H1 (cell line): Measurements from ENCODE around the gene CNRIP1. TPM values are rescaled to one million over a fixed set of nuclear protein-coding genes. Genes with fewer than 3 reads are reported as not detected.

Experiments
- CTCF ChIA-PET: fragments of 300-600 bp; sonication (Branson Sonifier 250); formaldehyde crosslinking; loops from one replicate; lab custom pipeline; 2021; ENCODE audit not compliant: partially characterized antibody; lab: Charles Lee
- POLR2A ChIA-PET: fragments of 300-600 bp; sonication (Branson Sonifier 250); formaldehyde crosslinking; loops from one replicate; lab custom pipeline; 2021; ENCODE audit warnings: inconsistent platforms; ENCODE audit not compliant: partially characterized antibody; lab: Charles Lee
- DNase-seq, 2 experiments: peaks; one replicate each; pipeline versions ENCODE4 v3.0.0 to v3.0.0-alpha.2; 2010 to 2022; ENCODE audit warnings: low spot score in 2 of 2, low read depth in 1 of 2, mixed read lengths in 1 of 2
- FAIRE-seq: peaks from 2 replicates; lab custom pipeline; 2011; peaks lifted over from hg19 to GRCh38; lab: Jason Lieb, UNC
- H2AFZ ChIP-seq: 2 replicates; pipeline ENCODE4 v1.8.1; 2012; ENCODE audit warnings: low read length, inconsistent platforms
- H2AK5ac ChIP-seq: 2 replicates; pipeline ENCODE4 v1.6.1; 2013; ENCODE audit warnings: low read depth, low read length
- H2BK120ac ChIP-seq: replicated peaks from 2 replicates; pipeline ENCODE3; 2013; ENCODE audit warnings: low read depth, low read length, inconsistent platforms
- H2BK12ac ChIP-seq: 2 replicates; pipeline ENCODE4 v1.6.1; 2013; ENCODE audit warnings: low read depth, low read length
- H2BK15ac ChIP-seq: 2 replicates; pipeline ENCODE4 v1.6.1; 2013; ENCODE audit warnings: low read length
- H2BK20ac ChIP-seq: 2 replicates; pipeline ENCODE4 v1.6.1; 2013; ENCODE audit warnings: low read length
- H2BK5ac ChIP-seq: 2 replicates; pipeline ENCODE4 v1.6.1; 2013; ENCODE audit warnings: low read depth, low read length
- H3K14ac ChIP-seq: 2 replicates; pipeline ENCODE4 v1.6.1; 2013; ENCODE audit warnings: inconsistent platforms; ENCODE audit not compliant: insufficient read length
- H3K18ac ChIP-seq: 2 replicates; pipeline ENCODE4 v1.6.1; 2013; ENCODE audit warnings: low read length; ENCODE audit errors: extremely low read depth
- H3K23ac ChIP-seq: 2 replicates; pipeline ENCODE4 v1.6.1; 2013; ENCODE audit warnings: inconsistent platforms; ENCODE audit not compliant: insufficient read length
- H3K23me2 ChIP-seq: 2 replicates; pipeline ENCODE4 v1.6.1; 2013; ENCODE audit warnings: low read depth, low read length
- H3K27ac ChIP-seq: 2 replicates; pipeline ENCODE4 v1.6.1; 2011; ENCODE audit warnings: low read depth, low read length, inconsistent platforms
- H3K27me3 ChIP-seq, 4 experiments: replicated peaks in 1 of 4; 1 replicate in 1 of 4; 2 replicates in 3 of 4; pipeline versions ENCODE4 v1.6.1 to v1.8.1; 2011 to 2013; ENCODE audit warnings: low read length in 3 of 4, mild to moderate bottlenecking in 3 of 4, inconsistent platforms in 2 of 4, mixed read lengths in 2 of 4, moderate library complexity in 1 of 4; ENCODE audit not compliant: control insufficient read depth in 3 of 4, insufficient read depth in 3 of 4; ENCODE audit errors: extremely low read depth in 1 of 4
- H3K36me3 ChIP-seq, 4 experiments: 2 replicates each; pipeline versions ENCODE4 v1.6.1 to v1.8.1; 2011 to 2013; ENCODE audit warnings: mild to moderate bottlenecking in 4 of 4, low read length in 3 of 4, moderate library complexity in 2 of 4, control low read depth in 1 of 4, inconsistent platforms in 1 of 4; ENCODE audit not compliant: insufficient read depth in 4 of 4, control insufficient read depth in 2 of 4
- H3K4ac ChIP-seq: replicated peaks from 2 replicates; pipeline ENCODE3; 2013; ENCODE audit warnings: low read length, low read depth, mixed read lengths, inconsistent platforms; ENCODE audit not compliant: insufficient read length
- H3K4me1 ChIP-seq, 4 experiments: replicated peaks in 1 of 4; 1 replicate in 1 of 4; 2 replicates in 3 of 4; pipeline versions ENCODE4 v1.6.1 to v1.8.1; 2011 to 2013; ENCODE audit warnings: low read length in 3 of 4, inconsistent platforms in 2 of 4, mixed read lengths in 1 of 4; ENCODE audit not compliant: insufficient read depth in 4 of 4, control insufficient read depth in 3 of 4
- H3K4me2 ChIP-seq, 2 experiments: 2 replicates each; pipeline versions ENCODE4 v1.6.1 to v1.8.1; 2011 to 2013; ENCODE audit warnings: low read depth in 2 of 2, low read length in 2 of 2, control low read depth in 1 of 2, inconsistent platforms in 1 of 2, mild to moderate bottlenecking in 1 of 2; ENCODE audit not compliant: insufficient read depth in 1 of 2
- H3K4me3 ChIP-seq, 4 experiments: fragments of 200-600, 300-600 bp in 1 of 4; sonication (generic), shearing (Covaris generic), sonication (Bioruptor Twin) in 1 of 4; 2 replicates each; pipeline versions ENCODE4 v1.5.1 to v1.8.1; 2011 to 2016; ENCODE audit warnings: low read length in 4 of 4, low read depth in 3 of 4, control low read depth in 2 of 4, inconsistent platforms in 2 of 4, mild to moderate bottlenecking in 2 of 4, mixed read lengths in 1 of 4, moderate library complexity in 1 of 4; ENCODE audit not compliant: insufficient read depth in 2 of 4; ENCODE audit errors: extremely low read depth in 1 of 4
- H3K56ac ChIP-seq: replicated peaks from 2 replicates; pipeline ENCODE3; 2013; ENCODE audit warnings: low read depth, mild to moderate bottlenecking, mixed read lengths, low read length, inconsistent platforms; ENCODE audit not compliant: insufficient read length
- H3K79me1 ChIP-seq: 2 replicates; pipeline ENCODE4 v1.6.1; 2013; ENCODE audit warnings: low read depth, low read length, control low read depth
- H3K79me2 ChIP-seq, 2 experiments: 2 replicates each; pipeline versions ENCODE4 v1.6.1 to v1.8.1; 2012 to 2013; ENCODE audit warnings: low read length in 2 of 2, mild to moderate bottlenecking in 2 of 2, inconsistent platforms in 1 of 2; ENCODE audit not compliant: insufficient read depth in 2 of 2, control insufficient read depth in 1 of 2
- H3K9ac ChIP-seq, 4 experiments: replicated peaks in 1 of 4; 1 replicate in 1 of 4; 2 replicates in 3 of 4; pipeline versions ENCODE4 v1.6.1 to v1.8.1; 2011 to 2013; ENCODE audit warnings: low read depth in 3 of 4, low read length in 3 of 4, control low read depth in 2 of 4, mild to moderate bottlenecking in 2 of 4, moderate library complexity in 2 of 4, inconsistent platforms in 1 of 4; ENCODE audit errors: extremely low read depth in 1 of 4
- H3K9me3 ChIP-seq, 2 experiments: 2 replicates each; pipeline versions ENCODE4 v1.6.1 to v1.8.1; 2012 to 2013; ENCODE audit warnings: mild to moderate bottlenecking in 2 of 2, moderate library complexity in 2 of 2, control low read depth in 1 of 2, inconsistent platforms in 1 of 2, low read depth in 1 of 2, low read length in 1 of 2, mixed read lengths in 1 of 2; ENCODE audit not compliant: insufficient read depth in 2 of 2
- H4K20me1 ChIP-seq, 2 experiments: replicated peaks in 1 of 2; 2 replicates each; pipeline versions ENCODE3 to v1.8.1; 2011 to 2013; ENCODE audit warnings: inconsistent platforms in 2 of 2, low read length in 2 of 2, mild to moderate bottlenecking in 1 of 2; ENCODE audit not compliant: insufficient read depth in 2 of 2, control insufficient read depth in 1 of 2
- H4K5ac ChIP-seq: 2 replicates; pipeline ENCODE4 v1.6.1; 2013; ENCODE audit warnings: low read length, low read depth, mixed read lengths, inconsistent platforms; ENCODE audit not compliant: insufficient read length
- H4K8ac ChIP-seq: 2 replicates; pipeline ENCODE4 v1.8.0; 2013; ENCODE audit warnings: mild to moderate bottlenecking, moderate library complexity, low read length, inconsistent platforms; ENCODE audit not compliant: insufficient read depth; ENCODE audit errors: extremely low read depth
- H4K91ac ChIP-seq: replicated peaks from 2 replicates; pipeline ENCODE3; 2013; ENCODE audit warnings: low read length, mixed read lengths, inconsistent platforms; ENCODE audit not compliant: insufficient read length
- ASH2L ChIP-seq: fragments of 200-600, 300-600 bp; sonication (generic); IDR thresholded peaks from one replicate; pipeline ENCODE4 v1.7.1; 2017; ENCODE audit warnings: low read length
- EZH2 ChIP-seq: fragments of 200-600 bp; sonication (generic); IDR thresholded peaks from 2 replicates; pipeline ENCODE4 v1.7.1; 2012; ENCODE audit warnings: low read depth, mild to moderate bottlenecking, moderate library complexity, low read length, inconsistent platforms; ENCODE audit not compliant: severe bottlenecking
- KDM1A ChIP-seq: fragments of 200-600, 300-600 bp; sonication (generic); IDR thresholded peaks from 2 replicates; pipeline ENCODE4 v1.7.1; 2016; ENCODE audit warnings: mild to moderate bottlenecking, low read length, borderline replicate concordance
- KDM4A ChIP-seq: IDR thresholded peaks from one replicate; pipeline ENCODE4 v1.7.1; 2012; ENCODE audit warnings: low read depth, mild to moderate bottlenecking, moderate library complexity, low read length, inconsistent platforms; ENCODE audit not compliant: severe bottlenecking
- POLR2AphosphoS5 ChIP-seq: IDR thresholded peaks from 2 replicates; pipeline ENCODE4 v1.6.1; 2011; ENCODE audit warnings: low read depth, low read length
- RBBP5 ChIP-seq: IDR thresholded peaks from 2 replicates; pipeline ENCODE4 v1.7.1; 2012; ENCODE audit warnings: low read depth, mild to moderate bottlenecking, inconsistent platforms, low read length, moderate library complexity, borderline replicate concordance
- RFX5 ChIP-seq: IDR thresholded peaks from 2 replicates; pipeline ENCODE4 v1.6.1; 2011; ENCODE audit warnings: low read depth, low read length, improper control_type of control experiment, borderline replicate concordance
- YY1 ChIP-seq: IDR thresholded peaks from 2 replicates; pipeline ENCODE4 v1.6.1; 2011; ENCODE audit warnings: low read depth, mild to moderate bottlenecking, low read length
- WGBS, 2 experiments: shearing (Covaris generic) in 1 of 2; methylation state at CpG; one replicate each; pipeline versions ENCODE4 v1.1.6 to v1.1.7; 2013 to 2015; ENCODE audit warnings: low lambda C conversion rate in 2 of 2, mixed read lengths in 2 of 2, inconsistent platforms in 1 of 2, low coverage in 1 of 2, missing lambda C conversion rate in 1 of 2; ENCODE audit not compliant: insufficient replicate concordance in 2 of 2, insufficient coverage in 1 of 2, insufficient read length in 1 of 2; ENCODE audit errors: extremely low coverage in 1 of 2, missing lambda C conversion rate in 1 of 2; 5-methylcytosine and 5-hydroxymethylcytosine counted together
- long read RNA-seq, 2 experiments: library from RNA in 1 of 2; library from capped mRNA in 1 of 2; stranded (forward); transcript quantifications; one replicate each; pipeline ENCODE4 v2.0.0, GENCODE V29; 2021; ENCODE audit warnings: inconsistent platforms in 1 of 2
- polyA minus RNA-seq, 3 experiments: library from RNA; depleted of rRNA, polyadenylated mRNA; stranded (reverse); fragments of >200 nt; gene quantifications; 1 replicate in 2 of 3; 2 replicates in 1 of 3; pipeline ENCODE4 v1.2.3, GENCODE V29; 2011
- polyA plus RNA-seq, 7 experiments: library from polyadenylated mRNA; depleted of rRNA in 3 of 7; stranded (reverse) in 5 of 7; unstranded in 2 of 7; fragments of >200 nt in 5 of 7; fragments of 200-250 nt in 2 of 7; gene quantifications; 1 replicate in 5 of 7; 2 replicates in 1 of 7; 4 replicates in 1 of 7; pipeline versions ENCODE4 v1.2.1 to v1.2.3, GENCODE V29; 2011 to 2013; ENCODE audit warnings: missing spikeins in 2 of 7, mixed read lengths in 2 of 7
- total RNA-seq: library from RNA; stranded (reverse); fragmentation: NEBNext Ultra II Directional; extraction: Animal tissue kit (Norgen Biotek cat#: 25700); gene quantifications from 2 replicates; pipeline ENCODE4 v1.2.1, GENCODE V29; 2021

The CNRIP1 gene, protein sequence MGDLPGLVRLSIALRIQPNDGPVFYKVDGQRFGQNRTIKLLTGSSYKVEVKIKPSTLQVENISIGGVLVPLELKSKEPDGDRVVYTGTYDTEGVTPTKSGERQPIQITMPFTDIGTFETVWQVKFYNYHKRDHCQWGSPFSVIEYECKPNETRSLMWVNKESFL
- total RNA-seq (4.6 and 5.7 TPM in 2 replicates), polyA plus RNA-seq (2011; rRNA removed) (5.0 and 7.0 TPM in 2 replicates), polyA minus RNA-seq (2011; rRNA and poly(A)+ RNA removed) (3.4 and 3.5 TPM in 2 replicates)
- 5.7 TPM for polyA plus RNA-seq (2011; cell fraction: cytosol; rRNA removed)
- 2.4 TPM for polyA plus RNA-seq (2011; cell fraction: nucleus; rRNA removed)
- polyA plus RNA-seq (2012, experiment 1 of 2): 4.1 to 5.5 TPM (median 5.0 TPM) in 4 replicates
- polyA plus RNA-seq (2012, experiment 2 of 2): 3.1 TPM
- 5.1 TPM for polyA plus RNA-seq (2013, experiment 1 of 2)
- polyA plus RNA-seq (2013, experiment 2 of 2): 5.2 TPM
- polyA minus RNA-seq (2011; cell fraction: cytosol; rRNA and poly(A)+ RNA removed): 3.7 TPM
- polyA minus RNA-seq (2011; cell fraction: nucleus; rRNA and poly(A)+ RNA removed): 2.6 TPM
- long read RNA-seq, experiment 1, transcript CNRIP1-201 (3 exons, 1,953 nt): major isoform, 9 of 13 reads
- long read RNA-seq, experiment 1, partial matches to known transcripts: 3 of 13 reads
- long read RNA-seq, experiment 1, other reads (novel, unspliced or antisense): 0 of 13 reads
- long read RNA-seq, experiment 2, partial matches to known transcripts: 0 of 5 reads
- long read RNA-seq, experiment 2, other reads (novel, unspliced or antisense): 1 of 5 reads

GRCh38 chr2:68319398-68320117 is at the start of gene CNRIP1:
Gene CNRIP1 (minus strand): TSS chr2:68319949. CDS start chr2:68319400, 549 bp downstream.
- FAIRE-seq (no peak), DNase-seq (peak in 1 of 2 experiments; percentile 77)
- Histone ChIP-seq H3K4ac (no peak within 1 kb of the TSS), H3K4me1 (peaks cover 0 to 3% (median 0%) of the 10 kb centered on the region in 4 experiments; a peak in 1 of 7 replicates), H3K14ac (no peak within 1 kb of the TSS), H3K27me3 (peaks cover 0 to 32% (median 26%) of the 10 kb centered on the region in 4 experiments; a peak in 6 of 7 replicates), H3K79me1 (no peaks in the 10 kb centered on the region), H3K23me2 (peaks cover 19% of the 10 kb centered on the region; the same call in 1 of the 2 replicates), H3K4me3 (peak within 1 kb of the TSS; percentile 61 to 77 (median 76)), H3K56ac (peak within 1 kb of the TSS; percentile 32), H4K8ac (no peak within 1 kb of the TSS; the same call in 1 of the 2 replicates), H3K23ac (no peak within 1 kb of the TSS), H2BK5ac (no peak within 1 kb of the TSS), H3K36me3 (no peaks in the 10 kb centered on the region), H3K27ac (no peak within 1 kb of the TSS), H3K18ac (peak within 1 kb of the TSS; percentile 32), H3K9ac (peak within 1 kb of the TSS in 1 of 4 experiments; percentile 30; a peak in 2 of 7 replicates), H4K91ac (no peak within 1 kb of the TSS), H2BK20ac (no peak within 1 kb of the TSS), H3K79me2 (no peaks in the 10 kb centered on the region), H3K4me2 (peak within 1 kb of the TSS; percentile 96 to 99), H2AK5ac (no peak within 1 kb of the TSS), H2BK120ac (no peak within 1 kb of the TSS), H4K20me1 (no peaks in the 10 kb centered on the region), H2BK12ac (no peak within 1 kb of the TSS), H2AFZ (peak within 1 kb of the TSS; percentile 91; the same call in 1 of the 2 replicates), H4K5ac (no peak within 1 kb of the TSS), H3K9me3 (no peaks in the 10 kb centered on the region), H2BK15ac (peak within 1 kb of the TSS; percentile 61; the same call in 1 of the 2 replicates)
- ChIA-PET CTCF (interaction anchor here (0.6 to 2.5 kb wide), 9 partner anchors 10 to 117 kb away, joined by 3 to 12 read pairs (median 3); no protein-coding TSS in a partner anchor), POLR2A (interaction anchor here (0.6 to 1.3 kb wide), 3 partner anchors 40 to 1044 kb away, joined by 3 to 4 read pairs (median 3); a partner anchor contains a TSS)
- 1% methylated on average over 34 of the region's 64 CpGs; no CpG with 5 or more reads in 1 of the 2 experiments for WGBS, 2 experiments
- TF ChIP-seq POLR2AphosphoS5 (no peak), KDM1A (no peak), KDM4A (peak; percentile 90), RBBP5 (peak; percentile 94), ASH2L (peak; percentile 84), EZH2 (peak; percentile 24), YY1 (no peak), RFX5 (no peak)
